Spinal cord (tissue), 10 donors: ENCODE data around the gene STARD7. TPM values are rescaled to one million over a fixed set of nuclear protein-coding genes. Genes with fewer than 3 reads are reported as not detected.

ENCODE experiments used
- DNase-seq, 6 donors: peaks; one replicate each; pipeline versions ENCODE4 v3.0.0 to v3.0.0-alpha.2; 2013 to 2015; ENCODE audit warnings: low spot score in 6 of 6, low read depth in 4 of 6
- H3K27ac ChIP-seq: one replicate; pipeline ENCODE4 v1.5.1; 2013; ENCODE audit warnings: low read depth, low read length, control low read depth
- H3K27me3 ChIP-seq: one replicate; pipeline ENCODE4 v1.6.1; 2013; ENCODE audit warnings: low read length; ENCODE audit not compliant: control insufficient read depth, insufficient read depth
- H3K36me3 ChIP-seq: one replicate; pipeline ENCODE4 v1.6.1; 2013; ENCODE audit warnings: low read length; ENCODE audit not compliant: control insufficient read depth, insufficient read depth
- H3K4me1 ChIP-seq: one replicate; pipeline ENCODE4 v1.6.1; 2013; ENCODE audit warnings: low read length; ENCODE audit not compliant: control insufficient read depth, insufficient read depth
- H3K4me3 ChIP-seq: one replicate; pipeline ENCODE4 v1.5.1; 2013; ENCODE audit warnings: low read depth, low read length, control low read depth
- H3K9me3 ChIP-seq: one replicate; pipeline ENCODE4 v1.6.1; 2013; ENCODE audit warnings: low read length; ENCODE audit not compliant: control insufficient read depth, insufficient read depth
- WGBS: methylation state at CpG from one replicate; pipeline ENCODE4 v1.1.5; 2013; ENCODE audit warnings: missing lambda C conversion rate; ENCODE audit not compliant: insufficient coverage; 5-methylcytosine and 5-hydroxymethylcytosine counted together
- polyA plus RNA-seq, 2 donors: library from polyadenylated mRNA; unstranded; fragments of 120-200 nt; gene quantifications; one replicate each; pipeline ENCODE4 v1.2.1, GENCODE V29; 2013; ENCODE audit not compliant: insufficient read length in 2 of 2
- total RNA-seq, 2 donors: library from RNA; depleted of rRNA in 1 of 2; stranded (reverse); fragments of 120-200 nt in 1 of 2; fragments of >200 nt in 1 of 2; gene quantifications; one replicate each; pipeline versions ENCODE4 v1.2.3 to v1.2.4, GENCODE V29; 2013 to 2014
- donor health status: healthy.

The STARD7 gene
- total and polyA plus RNA-seq, 4 donors, result 133 to 162 (median 147) TPM

DNA sequence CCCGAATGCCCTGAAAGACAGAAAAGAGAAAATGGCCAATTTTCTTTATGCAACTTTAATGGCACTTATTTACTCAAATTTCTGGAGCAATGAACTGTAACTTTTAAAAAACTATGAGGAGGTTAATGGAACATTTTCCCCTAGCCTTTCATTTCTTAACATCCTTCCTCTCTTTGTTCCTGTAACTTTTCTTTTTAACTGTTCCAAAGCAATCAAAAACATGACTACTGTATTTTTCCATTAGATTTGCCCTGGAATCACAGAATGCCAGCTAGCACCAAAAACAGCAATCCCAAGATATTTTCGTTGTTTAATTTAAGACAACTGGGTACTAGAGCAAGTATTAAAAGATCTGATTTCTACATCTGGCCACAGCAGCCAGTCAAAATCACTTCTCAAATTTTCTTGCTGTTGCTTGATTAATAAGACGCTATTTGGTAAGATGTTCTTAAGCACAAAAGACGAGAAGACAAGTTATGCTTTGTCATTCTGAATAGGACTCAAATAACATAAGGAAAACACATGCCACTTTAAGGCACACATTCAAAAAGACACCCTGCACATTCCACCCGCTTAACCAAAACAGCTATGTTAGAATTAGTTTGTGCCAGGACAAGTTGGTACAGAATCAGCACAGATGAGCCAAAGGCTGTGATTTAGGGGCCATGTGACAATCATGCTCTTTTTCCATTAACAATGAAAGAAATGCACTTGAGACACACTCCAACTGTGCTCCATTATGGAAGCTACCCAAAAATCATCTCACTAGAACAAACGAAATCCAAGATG lies 3.6 kb downstream of the STARD7 start:
- Histone ChIP-seq H3K27ac (peak overlapping the region; percentile 13), H3K4me1 (peaks cover 17% of the 10 kb centered on the region), H3K9me3 (no peaks in the 10 kb centered on the region), H3K27me3 (no peaks in the 10 kb centered on the region), H3K36me3 (peaks cover 4% of the 10 kb centered on the region), H3K4me3 (no peak overlapping the region)
- WGBS, result no CpG with 5 or more reads among the region's 6 CpGs
- DNase-seq, result peak in 3 of 6 donors; percentile 9 to 78 (median 27)

DNA sequence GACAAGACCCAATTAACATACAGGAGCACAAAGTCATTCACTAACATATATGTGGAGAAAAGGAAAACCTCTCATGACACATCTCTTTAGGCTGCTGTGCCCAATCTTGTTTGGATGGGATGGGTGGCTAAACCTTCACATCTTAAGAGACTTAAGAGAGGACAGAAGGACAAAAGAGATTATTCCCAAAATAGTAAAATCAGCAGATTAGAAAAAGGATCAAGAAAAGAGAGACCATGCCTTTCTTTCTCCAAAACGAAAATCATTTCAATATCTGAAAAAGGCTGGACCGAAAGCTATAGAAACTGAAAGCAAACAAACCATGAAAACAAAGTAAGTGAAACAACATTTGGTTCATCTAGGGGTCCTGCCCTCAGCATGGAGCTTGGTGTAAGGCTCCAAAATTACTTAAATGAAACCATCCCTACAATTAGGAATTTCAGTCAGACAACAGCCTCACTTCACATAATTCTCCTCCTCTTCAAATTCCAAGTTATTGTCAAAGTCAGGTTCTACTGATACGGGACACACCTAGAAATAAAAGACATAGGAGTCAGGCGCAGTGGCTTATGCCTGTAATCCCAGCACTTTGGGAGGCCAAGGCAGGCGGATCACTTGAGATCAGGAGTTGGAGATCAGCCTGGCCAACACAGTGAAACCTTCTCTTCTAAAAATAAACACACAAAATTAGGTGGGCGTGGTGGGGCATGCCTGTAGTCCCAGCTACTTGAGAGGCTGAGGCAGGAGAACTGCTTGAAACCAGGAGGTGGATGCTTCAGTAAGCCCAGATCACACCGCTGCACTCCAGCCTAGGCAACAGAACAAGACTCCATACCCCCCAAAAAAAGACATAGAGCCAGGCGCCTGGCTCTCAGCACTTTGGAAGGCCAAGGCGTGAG lies 5.2 kb downstream of the STARD7 start:
- peaks cover 4% of the 10 kb centered on the region for H3K36me3 ChIP-seq
- H3K4me3 ChIP-seq, result no peak overlapping the region
- no peak overlapping the region for H3K27ac ChIP-seq
- DNase-seq, result no peak
- H3K27me3 ChIP-seq, result no peaks in the 10 kb centered on the region
- peaks cover 10% of the 10 kb centered on the region for H3K4me1 ChIP-seq
- WGBS, result 84% methylated on average over 6 of the region's 9 CpGs
- no peaks in the 10 kb centered on the region for H3K9me3 ChIP-seq

DNA sequence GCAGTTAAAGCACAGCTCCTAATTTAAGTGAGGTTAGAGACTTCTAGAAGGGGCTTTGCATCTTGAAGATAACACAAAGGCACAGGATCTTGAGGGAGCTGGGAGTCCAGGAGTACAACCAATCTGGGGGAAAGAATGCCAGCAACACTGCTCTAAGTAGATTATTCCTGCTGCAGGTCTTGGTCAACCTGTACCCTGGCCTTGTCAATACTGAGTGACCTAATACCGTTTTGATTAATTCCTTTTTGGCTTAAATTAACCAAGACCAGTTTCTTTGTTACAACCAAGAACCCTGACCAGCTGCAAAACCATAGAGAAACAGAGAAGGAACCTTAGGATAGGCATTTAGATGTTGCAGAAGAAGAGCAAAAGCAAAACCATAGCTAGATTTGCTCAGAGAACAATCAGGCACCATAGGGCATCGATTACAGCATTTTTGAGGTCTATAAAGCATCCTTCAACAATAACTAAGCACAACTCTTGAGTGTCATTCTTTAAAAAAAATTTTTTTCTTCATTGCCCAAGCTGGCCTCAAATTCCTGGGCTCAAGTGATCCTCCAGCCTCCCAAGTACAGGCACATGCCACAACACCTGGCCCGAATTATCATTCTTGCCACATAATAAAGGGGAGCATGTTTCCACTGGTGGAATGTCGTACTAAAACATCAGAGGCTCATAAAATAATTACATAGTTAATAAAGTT lies 6.3 kb downstream of the STARD7 start:
- Histone ChIP-seq H3K4me1 (peaks cover 10% of the 10 kb centered on the region), H3K27me3 (no peaks in the 10 kb centered on the region), H3K36me3 (peaks cover 4% of the 10 kb centered on the region), H3K27ac (no peak overlapping the region), H3K9me3 (no peaks in the 10 kb centered on the region), H3K4me3 (no peak overlapping the region)
- WGBS, result 100% methylated on average over 1 of the region's 4 CpGs
- DNase-seq, result no peak

DNA sequence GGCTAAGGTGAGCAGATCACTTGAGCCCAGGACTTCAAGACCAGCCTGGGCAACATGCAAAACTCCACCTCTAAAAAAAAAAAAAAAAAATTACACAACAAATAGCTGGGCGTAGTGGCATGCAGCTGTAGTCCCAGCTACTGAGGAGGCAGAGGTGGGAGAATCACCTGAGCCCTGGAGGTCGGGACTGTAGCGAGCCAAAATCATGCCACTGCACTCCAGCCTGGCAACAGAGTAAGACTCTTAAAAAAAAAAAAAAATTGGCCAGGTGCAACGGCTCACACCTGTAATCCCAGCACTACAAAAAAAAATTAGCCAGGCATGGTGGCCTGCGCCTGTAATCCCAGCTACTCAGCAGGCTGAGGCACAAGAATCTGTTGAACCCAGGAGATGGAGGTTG lies 7.3 kb downstream of the STARD7 start:
- H3K36me3 ChIP-seq, result peaks cover 4% of the 10 kb centered on the region
- H3K4me1 ChIP-seq, result peaks cover 10% of the 10 kb centered on the region
- no peak overlapping the region for H3K4me3 ChIP-seq
- whole genome bisulfite sequencing, result 90% methylated on average over 4 of the region's 5 CpGs
- DNase-seq, result no peak
- no peak overlapping the region for H3K27ac ChIP-seq
- no peaks in the 10 kb centered on the region for H3K27me3 ChIP-seq
- H3K9me3 ChIP-seq, result no peaks in the 10 kb centered on the region

DNA sequence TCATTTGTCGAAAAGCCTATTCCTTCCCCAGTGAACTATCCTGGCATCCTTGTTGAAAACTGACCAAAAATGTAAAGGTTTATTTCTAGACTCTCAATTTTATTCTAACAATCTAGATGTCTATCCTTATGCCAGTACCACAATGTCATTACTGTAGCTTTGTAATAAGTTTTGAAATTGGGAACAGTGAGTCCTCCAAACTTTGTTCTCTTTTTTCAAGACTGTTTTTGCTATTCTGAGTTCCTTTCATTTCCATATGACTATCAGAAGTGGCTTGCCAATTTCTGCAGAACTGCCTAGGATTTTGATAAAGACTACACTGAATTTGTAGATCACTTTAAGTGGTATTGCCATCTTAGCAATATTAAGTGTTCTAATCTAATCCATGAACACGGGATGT lies 9.7 kb downstream of the STARD7 start:
- no peak for DNase-seq
- H3K27ac ChIP-seq, result no peak overlapping the region
- H3K4me3 ChIP-seq, result no peak overlapping the region
- WGBS, result no CpG with 5 or more reads among the region's 2 CpGs
- H3K27me3 ChIP-seq, result no peaks in the 10 kb centered on the region
- H3K4me1 ChIP-seq, result peaks cover 5% of the 10 kb centered on the region
- peaks cover 5% of the 10 kb centered on the region for H3K36me3 ChIP-seq
- H3K9me3 ChIP-seq, result no peaks in the 10 kb centered on the region

DNA sequence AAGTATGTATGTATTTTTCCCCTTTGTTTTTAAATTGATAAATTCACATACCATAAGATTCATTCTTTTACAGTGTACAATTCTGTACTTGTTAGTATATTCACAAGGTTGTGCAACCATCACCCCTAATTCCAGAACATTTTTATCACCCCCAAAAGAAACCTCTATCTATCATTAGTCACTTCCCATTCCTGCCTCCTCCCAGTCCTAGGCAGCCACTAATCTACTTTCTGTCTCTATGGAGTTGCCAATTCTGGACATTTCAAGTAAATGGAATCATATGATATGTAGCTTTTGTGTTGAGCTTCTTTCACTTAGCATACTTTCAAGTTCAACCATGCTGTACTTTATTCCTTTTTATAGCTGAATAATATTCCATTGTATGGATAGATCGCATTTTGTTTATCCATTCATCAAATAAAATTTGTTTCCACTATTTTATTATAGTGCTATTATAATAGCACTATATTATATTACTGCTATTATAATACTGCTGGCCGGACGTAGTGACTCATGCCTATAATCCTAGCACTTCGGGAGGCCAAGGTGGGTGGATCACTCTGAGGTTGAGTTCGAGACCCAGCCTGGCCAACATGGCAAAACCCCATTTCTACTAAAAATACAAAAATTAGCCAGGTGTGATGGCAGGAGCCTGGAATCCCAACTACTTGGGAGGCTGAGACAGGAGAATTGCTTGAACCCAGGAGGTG lies 10.9 kb downstream of the STARD7 start:
- no peak overlapping the region for H3K4me3 ChIP-seq
- no peak for DNase-seq
- H3K27me3 ChIP-seq, result no peaks in the 10 kb centered on the region
- H3K4me1 ChIP-seq, result no peaks in the 10 kb centered on the region
- H3K9me3 ChIP-seq, result no peaks in the 10 kb centered on the region
- H3K27ac ChIP-seq, result no peak overlapping the region
- H3K36me3 ChIP-seq, result peaks cover 9% of the 10 kb centered on the region
- no CpG with 5 or more reads among the region's 5 CpGs for WGBS

DNA sequence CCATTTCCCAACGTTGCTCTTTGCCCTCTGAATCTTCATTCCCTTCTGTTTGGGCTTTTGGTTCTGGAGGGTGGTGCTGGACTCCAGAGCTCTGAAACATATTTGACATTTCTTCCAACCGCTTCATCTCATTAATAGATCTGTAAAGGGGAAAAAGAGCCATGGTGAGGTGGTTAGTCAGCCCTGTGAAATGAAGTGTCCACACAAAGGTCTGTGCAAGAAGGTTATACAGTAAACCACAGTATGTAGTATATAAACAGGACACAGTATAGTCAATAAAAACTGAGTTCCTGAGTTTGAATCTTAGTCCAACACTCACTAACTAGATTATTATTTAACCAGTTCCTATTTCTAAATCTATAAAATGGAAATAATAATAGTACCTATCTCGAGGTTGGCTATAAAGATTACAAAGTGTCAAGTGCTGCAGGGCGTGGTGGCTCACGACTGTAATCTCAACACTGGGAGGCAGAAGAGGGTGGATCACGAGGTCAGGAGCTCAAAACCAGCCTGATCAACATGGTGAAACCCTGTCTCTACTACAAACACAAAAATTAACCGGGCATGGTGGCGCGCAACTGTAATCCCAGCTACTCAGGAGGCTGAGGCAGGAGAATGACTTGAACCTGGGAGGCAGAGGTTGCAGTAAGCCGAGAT lies 13.1 kb downstream of the STARD7 start:
- no peak for DNase-seq
- 97% methylated on average over 6 of the region's 10 CpGs for whole genome bisulfite sequencing
- no peaks in the 10 kb centered on the region for H3K27me3 ChIP-seq
- H3K4me3 ChIP-seq, result no peak overlapping the region
- H3K4me1 ChIP-seq, result no peaks in the 10 kb centered on the region
- peaks cover 26% of the 10 kb centered on the region for H3K36me3 ChIP-seq
- H3K9me3 ChIP-seq, result no peaks in the 10 kb centered on the region
- H3K27ac ChIP-seq, result no peak overlapping the region

DNA sequence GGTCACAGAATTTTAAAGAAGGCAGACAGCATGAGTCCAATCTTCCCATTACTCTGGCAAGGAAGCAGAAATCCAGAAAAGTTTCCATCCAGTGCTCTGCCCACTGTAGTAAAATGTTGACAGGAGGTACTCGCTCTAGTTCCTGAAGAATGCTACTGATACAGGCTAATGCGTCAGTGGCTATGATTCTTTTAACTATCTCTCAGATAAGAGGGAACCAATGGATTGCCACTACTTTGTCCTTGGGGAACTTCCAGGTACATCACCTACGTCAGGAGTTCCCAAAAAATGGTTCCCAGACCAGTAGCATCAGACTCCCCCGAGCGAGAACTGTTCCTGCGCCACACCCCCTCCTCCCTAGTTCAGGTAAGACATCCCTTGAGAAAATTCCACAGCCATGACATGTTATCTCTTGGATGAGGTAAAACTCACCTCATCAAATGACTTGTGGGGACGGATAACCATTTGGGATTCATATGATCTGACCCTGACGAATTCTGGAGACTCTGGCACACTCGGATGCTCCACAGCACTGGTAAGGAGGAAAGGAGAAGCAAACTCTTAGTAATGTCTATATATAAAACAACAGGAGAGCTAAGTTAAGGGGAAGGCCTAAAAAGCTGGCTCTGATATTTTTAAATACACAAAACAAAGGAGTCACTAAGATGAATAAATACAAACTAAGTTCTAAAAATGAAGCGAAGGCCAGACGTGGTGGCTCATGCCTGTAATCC lies 16.5 kb downstream of the STARD7 start:
- H3K27me3 ChIP-seq, result no peaks in the 10 kb centered on the region
- no peaks in the 10 kb centered on the region for H3K9me3 ChIP-seq
- H3K36me3 ChIP-seq, result peaks cover 46% of the 10 kb centered on the region
- 89% methylated on average over 3 of the region's 11 CpGs for WGBS
- H3K4me3 ChIP-seq, result no peak overlapping the region
- no peak overlapping the region for H3K27ac ChIP-seq
- no peaks in the 10 kb centered on the region for H3K4me1 ChIP-seq
- no peak for DNase-seq
